HG03432 (cell line): ENCODE results near the gene RASSF1.
A peak's percentile ranks its signal among the peaks of the same experiment; 100 is the strongest.

Experiments used
- ATAC-seq: cut with Tn5 transposase; IDR thresholded peaks from one replicate; pipeline ENCODE4 v1.9.1; 2021; ENCODE audit warnings: mild to moderate bottlenecking, moderate library complexity; ENCODE audit not compliant: unreplicated experiment

RASSF1 gene

GRCh38 chr3:50340448-50341329 lies at the start of gene RASSF1:
TSS of gene RASSF1 (minus strand) at chr3:50340836. CDS start at chr3:50340805, 31 bp downstream.
- ATAC-seq: peak; percentile 20

GRCh38 chr3:50389414-50389767 lies 48.8 kb upstream of the RASSF1 start:
- no peak for ATAC-seq

- no peak for ATAC-seq
Measured at GRCh38 chr3:50388720-50389413, 48.2 kb upstream of the RASSF1 start.

- no peak for ATAC-seq
Measured at GRCh38 chr3:50388016-50388719, 47.5 kb upstream of the RASSF1 start.

GRCh38 chr3:50385754-50386153 lies 45.1 kb upstream of the RASSF1 start:
- no peak for ATAC-seq

GRCh38 chr3:50383750-50384149 lies 43.1 kb upstream of the RASSF1 start:
- ATAC-seq: no peak

- no peak for ATAC-seq
Measured at GRCh38 chr3:50382722-50383121, 42.1 kb upstream of the RASSF1 start.

- no peak for ATAC-seq
Measured at GRCh38 chr3:50381383-50381782, 40.7 kb upstream of the RASSF1 start.

GRCh38 chr3:50380405-50381085 lies 39.9 kb upstream of the RASSF1 start:
- no peak for ATAC-seq

- ATAC-seq: no peak
Measured at GRCh38 chr3:50378757-50379156, 38.1 kb upstream of the RASSF1 start.

GRCh38 chr3:50378024-50378423 lies 37.4 kb upstream of the RASSF1 start:
- no peak for ATAC-seq

GRCh38 chr3:50375258-50375931 lies 34.8 kb upstream of the RASSF1 start:
- no peak for ATAC-seq

- ATAC-seq: no peak
Measured at GRCh38 chr3:50374363-50375257, 34.0 kb upstream of the RASSF1 start.

- ATAC-seq: no peak
Measured at GRCh38 chr3:50373146-50374051, 32.8 kb upstream of the RASSF1 start.

- no peak for ATAC-seq
Measured at GRCh38 chr3:50372349-50372748, 31.7 kb upstream of the RASSF1 start.

GRCh38 chr3:50371133-50371685 lies 30.6 kb upstream of the RASSF1 start:
- no peak for ATAC-seq

- ATAC-seq: no peak
Measured at GRCh38 chr3:50370594-50370993, 30.0 kb upstream of the RASSF1 start.

- ATAC-seq: no peak
Measured at GRCh38 chr3:50369012-50369670, 28.5 kb upstream of the RASSF1 start.
